GM23248 (cell line): ENCODE results near the gene XKRX. TPM values are rescaled to one million over a fixed set of nuclear protein-coding genes. Genes with fewer than 3 reads are reported as not detected.

Source experiments
- DNase-seq: peaks from one replicate; pipeline ENCODE4 v3.0.0-alpha.2; 2015
- H2AFZ ChIP-seq: fragments of 200-600 bp; sonication (generic); 2 replicates; pipeline ENCODE4 v1.6.1; 2016; ENCODE audit warnings: antibody characterized with exemption
- H3F3A ChIP-seq: fragments of 200-600 bp; sonication (generic); 2 replicates; pipeline ENCODE4 v1.6.1; 2016; ENCODE audit warnings: mild to moderate bottlenecking, antibody characterized with exemption, mixed run types; ENCODE audit not compliant: insufficient read depth
- H3K27ac ChIP-seq: fragments of 200-600 bp; sonication (generic); 2 replicates; pipeline ENCODE4 v1.5.1; 2016; ENCODE audit warnings: mild to moderate bottlenecking
- H3K27me3 ChIP-seq: fragments of 200-600 bp; sonication (generic); replicated peaks from 2 replicates; pipeline ENCODE4 v1.6.1; 2016; ENCODE audit warnings: mild to moderate bottlenecking; ENCODE audit not compliant: insufficient read depth
- H3K36me3 ChIP-seq: fragments of 200-600 bp; sonication (generic); 2 replicates; pipeline ENCODE4 v1.6.1; 2016; ENCODE audit warnings: low read depth, mild to moderate bottlenecking
- H3K4me1 ChIP-seq: fragments of 200-600 bp; sonication (generic); 2 replicates; pipeline ENCODE4 v1.6.1; 2016; ENCODE audit warnings: mild to moderate bottlenecking; ENCODE audit not compliant: insufficient read depth
- H3K4me2 ChIP-seq: fragments of 200-600 bp; sonication (generic); one replicate; pipeline ENCODE4 v1.6.1; 2016; ENCODE audit warnings: mild to moderate bottlenecking; ENCODE audit not compliant: unreplicated experiment
- H3K4me3 ChIP-seq: fragments of 200-600 bp; sonication (generic); 2 replicates; pipeline ENCODE4 v1.5.1; 2016; ENCODE audit warnings: mild to moderate bottlenecking
- H3K79me2 ChIP-seq: fragments of 200-600 bp; sonication (generic); 2 replicates; pipeline ENCODE4 v1.6.1; 2016; ENCODE audit warnings: mild to moderate bottlenecking; ENCODE audit not compliant: insufficient read depth
- H3K9ac ChIP-seq: fragments of 200-600 bp; sonication (generic); 2 replicates; pipeline ENCODE4 v1.6.1; 2016; ENCODE audit warnings: mild to moderate bottlenecking
- H3K9me2 ChIP-seq: fragments of 200-600 bp; sonication (generic); 2 replicates; pipeline ENCODE4 v1.6.1; 2016; ENCODE audit warnings: mixed run types, mild to moderate bottlenecking, moderate library complexity; ENCODE audit not compliant: insufficient read depth
- H3K9me3 ChIP-seq: fragments of 200-600 bp; sonication (generic); one replicate; pipeline ENCODE4 v1.6.1; 2017; ENCODE audit warnings: low read depth
- H4K20me1 ChIP-seq: fragments of 200-600 bp; sonication (generic); 2 replicates; pipeline ENCODE4 v1.6.0; 2016; ENCODE audit not compliant: insufficient read depth
- EZH2 ChIP-seq: fragments of 200-600 bp; sonication (generic); IDR thresholded peaks from 2 replicates; pipeline ENCODE4 v1.6.1; 2018; ENCODE audit warnings: antibody characterized with exemption, mild to moderate bottlenecking; ENCODE audit not compliant: insufficient read depth, poor library complexity, severe bottlenecking
- EZH2phosphoT487 ChIP-seq: fragments of 200-600 bp; sonication (generic); IDR thresholded peaks from 2 replicates; pipeline ENCODE4 v1.6.1; 2018; ENCODE audit warnings: antibody characterized with exemption, moderate library complexity, mild to moderate bottlenecking, low read depth; ENCODE audit not compliant: insufficient read depth
- WGBS, 2 experiments: methylation state at CpG; one replicate each; pipeline ENCODE4 v1.1.6; 2015 to 2017; ENCODE audit warnings: low lambda C conversion rate in 2 of 2, low coverage in 1 of 2; ENCODE audit errors: missing lambda C conversion rate in 2 of 2; 5-methylcytosine and 5-hydroxymethylcytosine counted together
- in situ Hi-C: fragments of 300-500 bp; cut with MboI; formaldehyde crosslinking; loops from 2 replicates; pipeline ENCODE4 v1.15.0; 2020
- polyA plus RNA-seq: library from polyadenylated mRNA; unstranded; fragments of >200 nt; fragmentation: Nextera tagmentation; extraction: Ambion mirVana; gene quantifications from 2 replicates; pipeline ENCODE4 v1.2.1, GENCODE V29; 2016
- total RNA-seq: library from RNA; depleted of rRNA; stranded (reverse); fragments of >200 nt; shearing (Covaris generic); gene quantifications from 2 replicates; pipeline ENCODE4 v1.2.3, GENCODE V29; 2014

Gene XKRX
- total and polyA plus RNA-seq, 2 experiments from 2014 or later, result not detected

GRCh38 chrX:100883654-100884053 is 45.1 kb downstream of the XKRX start:
- DNase-seq, result no peak
- Histone ChIP-seq H3K27me3 (no peaks in the 10 kb centered on the region), H3K4me2 (no peak overlapping the region), H3K27ac (no peak overlapping the region), H2AFZ (no peak overlapping the region), H3K9me3 (no peaks in the 10 kb centered on the region), H3K36me3 (no peaks in the 10 kb centered on the region), H3K4me3 (no peak overlapping the region), H3F3A (no peaks in the 10 kb centered on the region), H4K20me1 (no peaks in the 10 kb centered on the region), H3K4me1 (no peaks in the 10 kb centered on the region), H3K9ac (no peak overlapping the region), H3K79me2 (no peaks in the 10 kb centered on the region), H3K9me2 (no peaks in the 10 kb centered on the region)
- TF ChIP-seq EZH2 (no peak), EZH2phosphoT487 (no peak)
- in situ Hi-C loops, result no loop called here
- 13 to 22% methylated on average over 4 of the region's 4 CpGs for WGBS, 2 experiments

GRCh38 chrX:100880368-100880767 is 48.3 kb downstream of the XKRX start:
- Histone ChIP-seq H2AFZ (no peak overlapping the region), H3K27ac (no peak overlapping the region), H3K4me1 (no peaks in the 10 kb centered on the region), H3K27me3 (no peaks in the 10 kb centered on the region), H3K36me3 (no peaks in the 10 kb centered on the region), H3K9me2 (no peaks in the 10 kb centered on the region), H3K4me2 (no peak overlapping the region), H3F3A (no peaks in the 10 kb centered on the region), H3K79me2 (no peaks in the 10 kb centered on the region), H4K20me1 (no peaks in the 10 kb centered on the region), H3K9me3 (no peaks in the 10 kb centered on the region), H3K9ac (no peak overlapping the region), H3K4me3 (no peak overlapping the region)
- in situ Hi-C loops, result no loop called here
- WGBS, 2 experiments, result 46 to 52% methylated on average over 2 of the region's 2 CpGs
- TF ChIP-seq EZH2phosphoT487 (no peak), EZH2 (no peak)
- DNase-seq, result no peak

DNA sequence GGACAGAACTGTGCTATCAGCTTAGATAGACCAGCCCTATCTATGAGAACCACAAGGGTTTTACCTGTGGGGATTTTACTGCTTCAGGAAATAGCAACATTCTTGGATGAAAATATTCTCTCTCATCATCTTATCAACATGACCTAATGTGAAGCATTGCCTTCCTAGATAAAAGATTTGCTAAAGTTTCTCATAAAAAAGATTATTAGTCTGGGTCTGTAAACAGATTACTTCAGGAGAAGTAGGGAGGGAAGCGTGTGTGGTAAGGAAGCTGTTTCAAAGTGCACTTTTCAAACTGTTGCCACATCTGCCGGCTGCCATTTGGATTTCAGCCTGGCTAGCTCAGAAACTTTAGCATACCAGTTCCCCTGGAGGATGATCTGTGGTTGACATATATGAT is 54.4 kb downstream of the XKRX start, which contains the start of gene NOX1:
NOX1 (minus strand) TSS at position 35 of the 400 bp plus-strand sequence. CDS start 220 bp downstream, outside the sequence.
- TF ChIP-seq EZH2 (no peak), EZH2phosphoT487 (no peak)
- no peaks in the 10 kb centered on the region for H3F3A ChIP-seq
- no peak within 1 kb of the TSS for H3K9ac ChIP-seq
- in situ Hi-C loops, result no loop called here
- no peak within 1 kb of the TSS for H3K27ac ChIP-seq
- H3K4me1 ChIP-seq, result no peaks in the 10 kb centered on the region
- WGBS, 2 experiments, result 44 to 50% methylated on average over 2 of the region's 2 CpGs
- H3K9me3 ChIP-seq, result no peaks in the 10 kb centered on the region
- no peaks in the 10 kb centered on the region for H3K79me2 ChIP-seq
- no peaks in the 10 kb centered on the region for H3K36me3 ChIP-seq
- H3K4me3 ChIP-seq, result no peak within 1 kb of the TSS
- H2AFZ ChIP-seq, result no peak within 1 kb of the TSS
- DNase-seq, result no peak
- H3K27me3 ChIP-seq, result no peaks in the 10 kb centered on the region
- no peaks in the 10 kb centered on the region for H3K9me2 ChIP-seq
- no peaks in the 10 kb centered on the region for H4K20me1 ChIP-seq
- no peak within 1 kb of the TSS for H3K4me2 ChIP-seq

- peak; percentile 4 for DNase-seq
- H3K36me3 ChIP-seq, result no peaks in the 10 kb centered on the region
- H3K27ac ChIP-seq, result no peak overlapping the region
- H3K4me3 ChIP-seq, result no peak overlapping the region
- no peaks in the 10 kb centered on the region for H3F3A ChIP-seq
- H3K9ac ChIP-seq, result no peak overlapping the region
- H3K27me3 ChIP-seq, result no peaks in the 10 kb centered on the region
- H3K79me2 ChIP-seq, result no peaks in the 10 kb centered on the region
- H3K9me3 ChIP-seq, result no peaks in the 10 kb centered on the region
- WGBS, 2 experiments, result 63 to 68% methylated on average over 8 to 9 of the region's 9 CpGs
- H3K9me2 ChIP-seq, result no peaks in the 10 kb centered on the region
- H3K4me1 ChIP-seq, result no peaks in the 10 kb centered on the region
- no peaks in the 10 kb centered on the region for H4K20me1 ChIP-seq
- H3K4me2 ChIP-seq, result no peak overlapping the region
- in situ Hi-C loops, result no loop called here
- no peak for TF ChIP-seq EZH2
- TF ChIP-seq EZH2phosphoT487, result no peak
- H2AFZ ChIP-seq, result no peak overlapping the region
These were observed 56.8 kb downstream of the XKRX start for GRCh38 chrX:100871594-100872560.
